ENCODE measurements around the gene ADNP.

- no peak for TF ChIP-seq CTCF (conservative IDR thresholded peaks at IDR 0.05; ENCODE audit: low read length)
- no peak for TF ChIP-seq EZH2phosphoT487 (IDR thresholded peaks at IDR 0.05; ENCODE audit: borderline replicate concordance, low read depth, low read length)
These were observed 66.1 kb downstream of the ADNP start for GRCh38 chr20:50865114-50865513.
